Inflammatory macrophage treated with lipopolysaccharide for 1 hour (primary cell): Measurements from ENCODE around the gene GPR160.
"Not testable (repeated sequence)": the region's sequence is repeated elsewhere in the genome, so short reads cannot be mapped to it uniquely, and the experiment has no call there.

Source experiments
- DNase-seq, 2 donors: peaks; one replicate each; pipeline ENCODE4 v3.0.0-alpha.2; 2020 to 2022

Gene GPR160

GRCh38 chr3:170076715-170077238 is 39.0 kb downstream of the GPR160 start:
- no peak for DNase-seq

- DNase-seq: no peak
Observed at GRCh38 chr3:170077361-170077760, 39.6 kb downstream of the GPR160 start.

- no peak for DNase-seq
Observed at GRCh38 chr3:170078620-170079281, 41.0 kb downstream of the GPR160 start.

GRCh38 chr3:170079536-170080165 is 41.9 kb downstream of the GPR160 start:
- DNase-seq: no peak

- no peak for DNase-seq
Observed at GRCh38 chr3:170080605-170081004, 42.8 kb downstream of the GPR160 start.

- no peak for DNase-seq
Observed at GRCh38 chr3:170081079-170081741, 43.4 kb downstream of the GPR160 start.

GRCh38 chr3:170083343-170083742 is 45.5 kb downstream of the GPR160 start:
- DNase-seq: no peak

- no peak for DNase-seq
Observed at GRCh38 chr3:170085396-170085795, 47.6 kb downstream of the GPR160 start.

GRCh38 chr3:170089862-170090600 is 52.2 kb downstream of the GPR160 start:
- no peak for DNase-seq

- no peak for DNase-seq
Observed at GRCh38 chr3:170090601-170090981, 52.8 kb downstream of the GPR160 start.

GRCh38 chr3:170092907-170093306 is 55.1 kb downstream of the GPR160 start:
- DNase-seq: no peak

GRCh38 chr3:170095771-170096170 is 58.0 kb downstream of the GPR160 start:
- DNase-seq: no peak

- DNase-seq: no peak
Observed at GRCh38 chr3:170096342-170096741, 58.5 kb downstream of the GPR160 start.

GRCh38 chr3:170098753-170099152 is 61.0 kb downstream of the GPR160 start:
- no peak for DNase-seq

- no peak for DNase-seq
Observed at GRCh38 chr3:170100944-170101343, 63.1 kb downstream of the GPR160 start.

GRCh38 chr3:170102431-170102830 is 64.6 kb downstream of the GPR160 start:
- DNase-seq: no peak

- no peak for DNase-seq
Observed at GRCh38 chr3:170107941-170108340, 70.1 kb downstream of the GPR160 start.

- no peak for DNase-seq
Observed at GRCh38 chr3:170108955-170109354, 71.2 kb downstream of the GPR160 start.

GRCh38 chr3:170109579-170110293 is 71.9 kb downstream of the GPR160 start:
- DNase-seq: no peak

- DNase-seq: no peak
Observed at GRCh38 chr3:170111147-170111771, 73.5 kb downstream of the GPR160 start.

- DNase-seq: not testable (repeated sequence)
Observed at GRCh38 chr3:170114165-170114564, 76.4 kb downstream of the GPR160 start.

GRCh38 chr3:170117134-170117533 is 79.3 kb downstream of the GPR160 start:
- DNase-seq: no peak
